GM13976 (cell line): ENCODE results near the gene STAT6.
A peak's percentile ranks its signal among the peaks of the same experiment; 100 is the strongest.

Experiments used
- DNase-seq: peaks from one replicate; pipeline ENCODE4 v3.0.0; 2012; ENCODE audit warnings: low spot score
- in situ Hi-C: fragments of 300-500 bp; cut with MboI; formaldehyde crosslinking; loops from one replicate; pipeline ENCODE4 v1.12.0; 2022; ENCODE audit warnings: low sequenced_read_pairs, mixed read lengths, inconsistent platforms; ENCODE audit not compliant: unreplicated experiment
- TF ChIP-seq, protein P1 (sequence below): IDR thresholded peaks from 2 replicates; pipeline ENCODE4 v1.5.1; 2012; ENCODE audit warnings: borderline replicate concordance, mild to moderate bottlenecking; ENCODE audit not compliant: insufficient read depth; ENCODE audit errors: extremely low read depth, missing control alignments, control extremely low read depth

Gene STAT6

DNA sequence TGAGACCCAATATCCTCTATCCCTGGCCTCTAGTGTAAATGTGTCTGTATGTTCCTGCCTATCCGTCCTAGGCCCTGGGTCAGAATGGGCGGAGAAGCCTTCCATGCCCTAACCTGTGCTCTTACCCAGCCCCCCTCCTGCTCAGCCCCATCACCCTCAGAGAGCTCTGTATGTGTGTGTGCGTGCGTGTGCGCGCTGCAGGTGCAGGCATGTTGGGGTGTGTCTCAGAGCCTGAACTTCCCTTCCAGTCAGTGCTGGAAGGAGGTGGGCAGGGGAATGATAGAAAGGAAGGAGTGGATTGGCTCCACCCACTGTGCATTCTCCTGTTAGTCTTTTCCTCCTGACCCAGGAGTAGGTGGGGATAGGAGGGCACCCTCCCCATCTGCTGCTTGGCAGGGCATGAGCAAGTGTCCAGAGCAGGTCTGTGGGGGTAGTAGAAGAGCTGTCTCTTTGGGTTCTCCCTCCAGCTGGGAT is 15.0 kb downstream of the STAT6 start:
- in situ Hi-C loops, result no loop called here
- DNase-seq, result peak; percentile 19
- TF ChIP-seq, protein P1, sequence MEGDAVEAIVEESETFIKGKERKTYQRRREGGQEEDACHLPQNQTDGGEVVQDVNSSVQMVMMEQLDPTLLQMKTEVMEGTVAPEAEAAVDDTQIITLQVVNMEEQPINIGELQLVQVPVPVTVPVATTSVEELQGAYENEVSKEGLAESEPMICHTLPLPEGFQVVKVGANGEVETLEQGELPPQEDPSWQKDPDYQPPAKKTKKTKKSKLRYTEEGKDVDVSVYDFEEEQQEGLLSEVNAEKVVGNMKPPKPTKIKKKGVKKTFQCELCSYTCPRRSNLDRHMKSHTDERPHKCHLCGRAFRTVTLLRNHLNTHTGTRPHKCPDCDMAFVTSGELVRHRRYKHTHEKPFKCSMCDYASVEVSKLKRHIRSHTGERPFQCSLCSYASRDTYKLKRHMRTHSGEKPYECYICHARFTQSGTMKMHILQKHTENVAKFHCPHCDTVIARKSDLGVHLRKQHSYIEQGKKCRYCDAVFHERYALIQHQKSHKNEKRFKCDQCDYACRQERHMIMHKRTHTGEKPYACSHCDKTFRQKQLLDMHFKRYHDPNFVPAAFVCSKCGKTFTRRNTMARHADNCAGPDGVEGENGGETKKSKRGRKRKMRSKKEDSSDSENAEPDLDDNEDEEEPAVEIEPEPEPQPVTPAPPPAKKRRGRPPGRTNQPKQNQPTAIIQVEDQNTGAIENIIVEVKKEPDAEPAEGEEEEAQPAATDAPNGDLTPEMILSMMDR, result no peak

DNA sequence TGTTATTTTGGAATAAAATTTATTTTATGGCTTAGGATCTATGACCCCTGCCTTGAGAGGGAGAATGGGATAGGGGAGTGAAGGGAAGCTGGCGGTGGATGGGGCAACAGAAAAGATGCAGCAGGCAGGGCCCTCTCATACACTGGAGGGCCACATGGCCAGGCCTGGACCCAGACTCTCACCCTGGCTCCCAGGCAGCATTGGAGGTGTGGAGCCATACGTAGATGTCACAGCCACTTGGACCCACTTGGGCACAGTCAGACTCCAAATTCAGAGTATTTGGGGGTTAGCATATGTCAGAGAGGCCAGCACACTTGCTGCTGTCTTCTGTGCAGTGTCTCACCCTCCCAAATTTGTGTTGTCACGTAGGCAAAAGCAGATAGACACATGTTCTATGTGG is 15.7 kb downstream of the STAT6 start:
- in situ Hi-C loops, result no loop called here
- TF ChIP-seq, protein P1, result no peak
- peak; percentile 15 for DNase-seq

DNA sequence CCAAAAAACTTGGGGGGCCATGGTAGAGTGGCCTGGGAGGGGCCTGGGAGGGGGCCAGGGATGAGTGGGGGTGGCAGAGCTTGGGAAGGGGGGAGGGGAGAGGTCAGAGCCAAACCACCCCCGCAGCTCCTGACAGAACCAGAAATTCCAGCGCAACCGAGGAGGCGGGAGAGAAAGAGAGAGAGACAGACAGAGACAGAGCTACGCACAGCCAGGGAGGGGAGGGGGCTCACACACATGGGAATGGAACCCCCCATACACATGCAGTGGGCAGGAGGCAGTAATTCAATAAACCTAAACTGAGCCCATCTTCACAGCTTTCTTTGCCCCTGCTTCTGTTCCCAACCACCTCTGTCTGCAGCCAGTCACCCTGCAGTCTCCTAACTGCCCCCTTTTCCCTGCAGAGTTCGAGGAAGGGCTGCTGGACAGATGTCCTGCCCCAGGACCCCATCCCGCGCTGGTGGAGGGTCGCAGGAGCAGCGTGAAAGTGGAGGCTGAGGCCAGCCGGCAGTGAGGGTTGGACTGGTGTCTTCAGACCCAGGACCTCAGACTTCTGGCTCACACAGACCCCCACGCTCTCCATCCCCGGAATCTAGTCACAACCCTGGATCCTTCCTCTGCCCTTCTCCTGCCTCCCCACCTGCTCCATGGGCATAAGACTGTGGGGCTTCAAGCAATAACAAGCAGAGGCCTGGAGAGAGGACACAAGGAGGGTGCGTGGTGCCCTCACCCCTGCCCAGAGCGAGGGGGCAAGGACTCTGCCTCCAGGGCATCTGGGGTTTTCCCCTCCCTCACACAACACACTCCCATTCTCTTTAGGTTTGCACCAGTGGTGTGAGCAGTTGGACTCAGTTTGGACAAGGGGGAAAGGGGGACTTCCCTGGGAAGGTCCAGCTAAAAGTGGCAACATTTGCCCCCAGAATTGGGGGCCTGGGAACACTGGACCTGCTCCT is 16.7 kb downstream of the STAT6 start:
- peak; percentile 51 for DNase-seq
- TF ChIP-seq, protein P1, result no peak
- in situ Hi-C loops, result no loop called here

GRCh38 chr12:57093415-57094207 is 17.6 kb downstream of the STAT6 start:
- peak; percentile 93 for DNase-seq
- in situ Hi-C loops, result no loop called here
- TF ChIP-seq, protein P1, result peak; percentile 78

DNA sequence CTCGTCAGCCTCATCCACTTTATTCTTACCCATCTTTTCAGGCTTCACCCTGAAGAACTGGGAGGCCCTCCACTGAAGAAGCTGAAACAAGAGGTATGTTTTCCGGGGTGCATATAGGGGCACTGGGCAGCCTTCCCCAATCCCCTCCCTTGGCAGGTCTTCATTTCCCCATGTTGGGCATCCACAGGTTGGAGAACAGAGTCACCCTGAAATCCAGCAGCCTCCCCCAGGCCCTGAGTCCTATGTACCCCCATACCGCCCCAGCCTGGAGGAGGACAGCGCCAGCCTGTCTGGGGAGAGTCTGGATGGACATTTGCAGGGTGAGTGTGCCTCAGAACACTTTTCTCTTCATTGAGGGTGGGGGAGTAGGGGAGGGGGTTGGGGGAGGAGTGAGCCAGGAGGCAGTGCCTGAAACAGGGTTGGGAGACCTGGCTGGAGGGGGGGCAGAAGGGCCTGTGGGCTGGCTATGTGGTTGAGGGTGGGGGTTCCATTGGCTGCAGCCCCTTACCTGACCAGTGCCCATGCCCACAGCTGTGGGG is 18.2 kb downstream of the STAT6 start:
- TF ChIP-seq, protein P1, result no peak
- in situ Hi-C loops, result no loop called here
- DNase-seq, result no peak

- TF ChIP-seq, protein P1, result no peak
- in situ Hi-C loops, result no loop called here
- no peak for DNase-seq
Observed at GRCh38 chr12:57092529-57092862, 18.7 kb downstream of the STAT6 start.
